SH-SY5Y (cell line): ENCODE measurements around the gene HOXA3.
A peak's percentile ranks its signal among the peaks of the same experiment; 100 is the strongest.

Source experiments
- GATA2 ChIP-seq: IDR thresholded peaks from 2 replicates; pipeline ENCODE4 v1.6.1; 2011; ENCODE audit warnings: mild to moderate bottlenecking, low read depth, low read length
- GATA3 ChIP-seq: IDR thresholded peaks from 2 replicates; pipeline ENCODE4 v1.6.1; 2011; ENCODE audit warnings: low read depth, mild to moderate bottlenecking, low read length, moderate library complexity

Gene HOXA3

DNA sequence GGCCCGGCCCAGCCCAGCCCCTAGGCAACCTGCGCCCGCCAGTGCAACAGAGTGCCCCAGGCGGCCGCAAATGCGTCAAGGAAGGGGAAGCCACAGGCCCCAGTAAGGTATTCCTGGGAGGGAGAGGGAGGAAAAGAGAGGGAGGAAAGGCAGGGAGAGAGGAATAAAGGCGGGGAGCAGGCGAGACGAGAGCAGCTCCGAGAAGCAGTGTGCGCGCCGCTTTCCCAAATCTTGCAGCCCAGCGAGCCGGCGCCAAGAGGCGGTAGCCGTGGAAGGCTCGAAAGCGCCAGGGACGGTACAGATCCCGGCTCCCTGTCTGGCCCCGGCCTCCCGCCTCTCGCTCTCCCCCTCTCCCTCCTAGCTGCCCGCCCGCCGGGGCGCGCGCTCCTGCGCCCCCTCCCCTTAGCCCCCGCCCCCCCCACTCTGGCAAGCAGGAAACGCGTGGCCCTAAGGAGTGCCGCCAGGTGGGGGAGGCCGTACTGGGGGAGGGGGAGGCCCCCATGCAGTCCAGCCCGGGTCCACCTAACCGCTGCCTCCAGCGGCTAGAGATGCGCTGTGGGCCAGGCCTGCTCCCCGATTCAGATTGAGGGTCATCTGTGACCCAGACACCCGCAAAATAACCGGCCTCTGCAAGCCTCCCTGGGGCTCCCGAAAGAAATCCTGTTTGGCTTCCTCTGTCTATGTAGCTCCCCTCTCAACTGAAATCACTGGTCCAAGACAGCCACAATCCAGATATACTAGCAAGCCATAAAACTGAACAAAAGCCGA lies 17.5 kb upstream of the HOXA3 start:
- TF ChIP-seq GATA3 = no peak
- no peak for TF ChIP-seq GATA2

DNA sequence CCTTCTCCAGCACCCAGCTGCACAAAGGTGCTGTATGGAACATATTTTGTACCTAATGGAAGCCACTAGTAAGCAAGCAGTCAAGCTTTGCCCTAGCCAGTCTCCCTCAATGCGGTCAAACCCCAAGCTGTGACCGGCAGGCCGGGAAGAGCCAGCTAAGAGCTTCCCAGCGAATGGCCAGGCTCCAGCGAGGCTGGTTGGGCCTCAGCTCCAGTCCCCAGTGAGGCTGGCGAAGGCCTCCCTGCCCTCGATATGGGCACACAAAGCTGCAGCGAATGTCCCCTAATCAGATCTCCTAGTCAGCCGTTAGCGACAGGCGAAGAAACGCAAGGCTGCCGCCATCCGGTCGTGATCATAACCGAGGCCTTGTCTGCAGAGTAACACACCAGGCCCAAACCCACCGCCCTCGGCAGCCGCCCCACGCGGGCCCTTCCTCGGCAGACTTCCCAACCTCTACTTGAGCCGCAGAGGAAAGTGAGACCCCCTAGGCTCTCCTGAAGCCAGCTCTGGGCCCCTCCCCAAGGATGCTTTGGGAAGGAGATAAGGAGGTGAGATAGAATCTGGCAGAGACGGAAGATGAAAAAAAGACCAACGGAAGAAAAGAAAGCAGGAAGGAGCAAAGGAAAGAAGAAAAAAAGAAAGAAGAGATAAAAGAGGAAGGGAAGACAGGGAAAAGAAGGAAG lies 16.0 kb upstream of the HOXA3 start:
- no peak for TF ChIP-seq GATA3
- peak; percentile 15; the same call in 1 of the 2 replicates for TF ChIP-seq GATA2

DNA sequence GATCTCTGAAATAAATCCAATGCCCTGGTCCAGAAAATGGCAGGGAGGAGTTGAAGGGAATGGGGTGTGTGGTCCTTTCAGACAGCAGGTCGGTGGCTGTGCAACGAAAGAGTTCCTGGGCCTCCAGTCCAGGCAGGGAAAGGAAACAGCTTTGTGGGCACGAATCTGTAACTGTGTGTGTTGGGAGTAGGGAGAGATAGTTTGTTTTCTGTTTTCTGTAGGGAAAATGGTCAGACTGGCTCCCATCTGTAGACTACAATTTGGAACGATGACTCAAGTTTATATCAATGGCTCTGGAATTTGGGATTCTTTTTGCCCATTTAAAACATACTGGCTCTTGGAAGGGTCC lies 15.5 kb upstream of the HOXA3 start:
- TF ChIP-seq GATA3 (no peak), GATA2 (no peak)

DNA sequence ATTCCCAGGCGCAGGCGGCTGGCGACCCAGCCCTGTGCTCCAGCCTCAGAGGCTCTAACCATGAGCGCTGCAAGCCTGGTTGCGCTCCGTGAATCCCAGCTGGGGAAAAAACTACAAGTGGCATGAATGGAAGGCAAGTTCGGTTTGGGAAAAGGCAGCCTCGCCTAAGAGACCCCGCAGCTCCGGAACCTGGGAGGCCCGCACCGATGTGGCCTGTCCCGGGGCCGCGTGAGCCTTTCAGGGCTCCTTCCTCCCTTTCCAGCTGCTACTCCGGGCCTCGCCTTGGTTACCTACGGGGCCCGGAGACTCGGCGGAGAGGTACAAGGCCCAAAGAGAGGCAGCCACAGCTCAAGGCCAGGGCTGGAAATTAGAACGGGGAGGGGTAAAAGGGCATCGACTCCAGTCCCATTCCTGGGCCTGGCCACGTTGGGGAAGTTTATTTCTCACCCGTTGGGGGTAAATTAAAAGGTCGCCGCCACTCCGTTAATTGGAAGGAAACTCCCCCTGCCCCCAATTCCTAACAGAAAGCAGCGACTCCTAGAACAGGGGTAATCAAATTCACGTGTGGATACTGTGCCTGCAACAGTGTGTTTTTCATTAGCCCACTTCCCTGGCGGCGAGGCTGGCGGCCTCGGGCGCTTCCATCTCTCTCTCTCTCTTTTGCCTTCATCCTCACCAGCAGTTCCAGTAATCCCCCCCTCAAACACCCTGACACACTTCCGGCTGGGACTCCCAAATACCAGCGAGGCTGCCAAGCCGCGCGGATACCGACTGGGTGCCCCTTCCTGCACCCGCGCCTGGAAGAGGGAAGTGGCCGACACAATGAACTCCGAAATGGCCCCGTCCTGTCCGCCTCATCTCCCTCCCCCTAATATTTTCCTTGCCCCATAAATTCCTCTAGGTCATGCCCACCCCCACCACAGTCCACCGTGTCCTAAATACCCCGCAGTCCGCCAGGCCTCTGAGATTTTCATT lies 14.4 kb upstream of the HOXA3 start:
- TF ChIP-seq GATA3 (no peak), GATA2 (no peak)

DNA sequence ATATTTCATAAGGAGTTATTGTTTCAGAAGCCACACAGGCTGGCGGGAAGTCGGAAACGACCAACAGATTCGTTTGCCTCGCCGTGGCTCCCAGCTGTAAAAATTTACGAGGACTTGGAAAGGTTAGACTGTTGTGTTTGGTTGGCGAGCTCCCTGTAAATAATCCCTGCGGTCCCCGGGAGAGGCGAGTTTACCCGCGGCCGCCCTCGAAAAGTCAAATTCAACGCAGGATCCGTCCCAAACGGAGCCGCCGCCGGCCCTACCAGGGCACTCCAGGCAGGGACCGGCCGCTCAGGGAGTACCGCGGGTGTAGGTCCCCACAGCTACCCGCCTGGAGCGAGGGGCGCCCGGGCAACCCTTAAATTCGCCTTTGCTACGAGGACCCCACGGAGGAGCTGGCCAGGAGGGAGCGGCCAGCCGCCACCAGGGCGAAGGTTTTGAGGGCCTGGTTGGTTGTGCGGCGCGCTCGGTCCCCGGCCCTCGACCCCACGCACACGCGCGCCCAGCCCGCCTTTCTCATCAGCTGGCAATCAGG lies 13.7 kb upstream of the HOXA3 start:
- no peak for TF ChIP-seq GATA3
- no peak for TF ChIP-seq GATA2

DNA sequence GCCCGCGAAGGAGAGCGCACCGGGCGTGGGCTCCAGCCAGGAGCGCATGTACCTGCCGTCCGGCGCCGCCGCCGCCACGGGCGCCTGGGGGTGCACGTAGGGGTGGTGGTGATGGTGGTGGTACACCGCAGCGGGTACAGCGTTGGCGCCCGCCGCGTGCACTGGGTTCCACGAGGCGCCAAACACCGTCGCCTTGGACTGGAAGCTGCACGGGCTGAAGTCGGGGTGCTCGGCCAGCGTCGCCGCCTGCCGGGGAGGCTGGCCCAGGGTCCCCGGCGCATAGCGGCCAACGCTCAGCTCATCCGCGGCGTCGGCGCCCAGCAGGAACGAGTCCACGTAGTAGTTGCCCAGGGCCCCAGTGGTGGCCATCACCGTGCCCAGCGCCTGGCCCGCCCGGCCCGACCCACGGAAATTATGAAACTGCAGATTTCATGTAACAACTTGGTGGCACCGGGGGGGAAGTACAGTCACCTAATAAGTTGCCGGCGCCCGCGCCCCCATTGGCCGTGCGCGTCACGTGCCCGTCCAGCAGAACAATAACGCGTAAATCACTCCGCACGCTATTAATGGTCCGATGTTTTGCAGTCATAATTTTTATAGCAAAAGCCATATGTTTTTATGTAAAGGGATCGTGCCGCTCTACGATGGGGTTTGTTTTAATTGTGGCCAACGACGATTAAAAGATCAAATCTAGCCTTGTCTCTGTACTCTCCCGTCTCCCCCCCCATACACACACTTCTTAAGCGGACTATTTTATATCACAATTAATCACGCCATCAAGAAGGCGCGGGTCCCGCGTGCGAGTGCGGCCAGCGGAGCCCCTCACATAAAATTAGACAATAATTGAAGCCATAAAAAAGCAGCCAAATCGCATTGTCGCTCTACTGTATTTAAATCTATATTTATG lies 13.0 kb upstream of the HOXA3 start, which contains the start of gene HOXA9:
Gene HOXA9 (minus strand): TSS at position 449 of the 907 bp plus-strand sequence. CDS start 80 bp downstream, at position 369.
- no peak for TF ChIP-seq GATA3
- TF ChIP-seq GATA2 = no peak

DNA sequence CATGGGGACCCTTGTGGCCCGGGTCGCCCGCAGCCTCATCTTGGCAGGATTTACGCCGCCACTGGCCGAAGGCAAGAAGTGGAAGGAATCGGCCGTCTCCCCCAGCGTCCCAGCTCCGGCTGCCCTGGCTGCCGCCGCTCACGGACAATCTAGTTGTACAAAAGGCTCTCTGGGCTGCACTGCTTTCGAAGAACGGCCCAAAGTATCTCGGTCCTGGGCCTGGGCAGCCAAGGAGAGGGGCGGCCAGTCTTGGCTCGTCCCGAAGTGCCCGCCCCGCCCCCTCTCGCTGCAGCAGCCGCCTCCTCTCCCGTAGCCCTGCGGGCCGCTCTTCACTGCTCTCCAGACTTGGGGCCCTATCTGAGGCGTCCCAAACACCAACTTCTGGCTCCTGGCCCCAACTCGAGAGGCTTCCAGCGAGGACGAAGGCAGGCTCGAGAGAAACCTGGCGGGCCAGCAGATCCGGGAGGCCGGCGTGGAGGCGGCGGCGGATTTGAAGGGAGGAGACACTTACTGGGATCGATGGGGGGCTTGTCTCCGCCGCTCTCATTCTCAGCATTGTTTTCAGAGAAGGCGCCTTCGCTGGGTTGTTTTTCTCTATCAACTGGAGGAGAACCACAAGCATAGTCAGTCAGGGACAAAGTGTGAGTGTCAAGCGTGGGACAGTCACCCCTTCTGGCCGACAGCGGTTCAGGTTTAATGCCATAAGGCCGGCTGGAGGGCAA lies 12.1 kb upstream of the HOXA3 start:
- no peak for TF ChIP-seq GATA2
- TF ChIP-seq GATA3 = no peak

DNA sequence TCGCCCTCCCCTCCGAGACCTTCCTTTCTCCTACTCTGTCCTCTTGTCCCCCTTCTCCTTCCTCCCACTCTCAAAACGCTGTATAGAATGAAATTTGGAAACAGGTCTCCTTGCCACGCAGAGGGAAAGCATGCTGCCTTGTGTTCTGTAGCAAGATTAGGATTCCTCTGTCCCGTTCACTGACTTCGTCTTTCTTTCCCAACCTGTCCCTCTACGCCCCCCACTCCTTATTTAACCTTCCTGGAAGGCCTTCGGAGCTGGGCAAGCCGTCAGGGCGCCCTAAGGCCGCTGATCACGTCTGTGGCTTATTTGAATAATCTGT lies 11.6 kb upstream of the HOXA3 start:
- TF ChIP-seq GATA3 (no peak), GATA2 (no peak)

DNA sequence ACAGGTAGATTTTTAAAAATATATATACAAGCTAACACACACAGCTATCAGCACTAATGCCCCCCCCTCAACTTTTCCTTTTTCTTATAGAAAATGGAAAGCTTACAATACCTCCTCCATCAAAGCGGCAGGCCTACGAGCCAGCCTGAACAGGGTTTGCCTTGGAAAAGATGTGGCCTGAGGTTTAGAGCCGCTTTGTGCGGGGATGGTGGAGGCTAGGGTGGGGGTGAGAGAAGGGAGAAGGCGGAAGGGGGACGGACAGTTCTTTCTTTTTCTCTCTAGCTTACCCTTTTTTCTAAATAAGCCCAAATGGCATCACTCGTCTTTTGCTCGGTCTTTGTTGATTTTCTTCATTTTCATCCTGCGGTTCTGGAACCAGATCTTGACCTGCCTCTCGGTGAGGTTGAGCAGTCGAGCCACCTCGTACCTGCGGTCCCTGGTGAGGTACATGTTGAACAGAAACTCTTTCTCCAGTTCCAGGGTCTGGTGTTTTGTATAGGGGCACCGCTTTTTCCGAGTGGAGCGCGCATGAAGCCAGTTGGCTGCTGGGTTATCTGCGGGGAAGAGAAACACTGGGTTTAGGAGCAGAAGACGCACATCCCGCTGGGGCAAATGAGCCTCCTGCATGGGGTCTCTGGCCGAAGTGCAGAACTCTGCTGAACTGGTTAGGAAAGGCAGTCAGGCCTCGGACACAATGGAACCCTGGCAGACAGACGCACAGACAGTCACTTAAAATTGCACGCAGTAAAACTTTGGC lies 11.1 kb upstream of the HOXA3 start:
- TF ChIP-seq GATA3 (no peak), GATA2 (no peak)

DNA sequence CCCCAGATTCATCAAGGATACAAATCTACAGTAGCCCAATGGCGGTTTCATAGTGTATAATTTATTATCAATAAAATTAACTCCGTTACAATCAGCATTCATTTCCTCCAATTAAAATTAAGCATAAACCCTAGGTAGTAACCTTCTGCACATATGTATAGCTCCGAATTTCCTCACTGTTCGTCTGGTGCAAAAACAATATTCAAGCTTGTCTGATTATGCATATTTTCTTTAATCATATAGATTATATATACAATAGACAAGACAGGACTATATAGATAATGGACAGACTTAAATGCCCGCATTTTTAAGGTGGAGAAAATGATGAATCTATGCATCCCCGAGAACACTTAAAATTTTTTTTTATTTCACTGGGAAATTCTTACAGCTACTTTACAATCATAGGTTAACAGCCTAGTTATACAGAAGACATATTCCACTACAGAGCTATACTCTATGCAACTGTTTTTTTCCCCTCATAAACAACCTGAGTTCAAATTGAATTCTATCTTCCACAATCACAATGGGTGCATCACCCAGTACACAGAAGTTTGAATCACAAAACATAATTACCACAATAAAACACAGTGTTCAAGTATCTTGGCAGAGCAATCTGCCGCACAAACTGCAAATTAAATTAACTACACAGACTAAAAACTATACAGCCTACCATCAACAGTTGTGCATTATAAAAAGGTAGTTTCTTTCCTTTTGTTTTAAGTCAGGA lies 10.3 kb upstream of the HOXA3 start:
- TF ChIP-seq GATA3 (no peak), GATA2 (no peak)
